GM21447 (cell line): ENCODE measurements around the gene ZW10.
"Not testable (repeated sequence)": the region's sequence is repeated elsewhere in the genome, so short reads cannot be mapped to it uniquely, and the experiment has no call there.

Experiments
- ATAC-seq: cut with Tn5 transposase; IDR thresholded peaks from one replicate; pipeline ENCODE4 v1.9.1; 2021; ENCODE audit not compliant: unreplicated experiment

ZW10 gene

DNA sequence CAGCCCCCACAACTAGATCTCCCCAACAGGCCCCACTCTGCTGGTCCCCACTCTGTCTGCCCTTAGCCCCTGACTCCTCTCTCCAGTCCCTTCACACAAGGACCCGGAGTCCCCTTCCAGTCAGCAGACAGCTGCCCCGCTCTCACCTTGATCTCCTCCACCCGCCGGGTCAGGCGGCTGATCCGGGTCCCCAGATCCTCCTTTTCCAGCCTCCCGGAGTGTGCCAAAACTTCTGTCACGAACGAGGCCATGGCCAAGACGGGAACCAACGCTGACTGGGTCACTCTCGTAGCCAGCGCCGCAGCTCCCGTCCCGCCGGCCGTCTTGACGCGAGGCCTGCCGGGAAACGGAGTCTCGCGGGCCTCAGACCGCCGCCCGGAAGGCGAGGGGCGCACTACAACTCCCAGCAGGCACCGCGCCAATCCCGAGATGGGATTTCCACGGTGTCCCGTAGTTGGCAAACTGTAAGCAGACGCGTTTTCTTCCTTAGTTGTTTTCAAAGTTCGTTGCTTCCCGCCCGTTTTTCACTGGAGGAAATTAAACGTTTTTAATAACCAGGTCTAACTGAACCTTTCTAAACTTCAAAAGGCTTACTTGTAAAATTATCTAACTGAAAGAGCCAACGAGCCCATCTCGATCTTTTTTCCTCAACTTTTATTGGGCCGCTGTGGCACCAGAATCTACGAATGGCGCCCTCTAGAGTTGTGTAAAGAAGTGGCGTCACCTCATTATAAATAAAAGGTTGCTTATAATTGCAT lies at the start of gene ZW10:
Gene ZW10, minus strand, starts transcription at position 277 of the 758 bp plus-strand sequence. Its CDS starts 26 bp downstream, at position 251.
- peak; percentile 95 for ATAC-seq

GRCh38 chr11:113818426-113818825 lies 44.9 kb upstream of the ZW10 start:
- ATAC-seq: no peak

DNA sequence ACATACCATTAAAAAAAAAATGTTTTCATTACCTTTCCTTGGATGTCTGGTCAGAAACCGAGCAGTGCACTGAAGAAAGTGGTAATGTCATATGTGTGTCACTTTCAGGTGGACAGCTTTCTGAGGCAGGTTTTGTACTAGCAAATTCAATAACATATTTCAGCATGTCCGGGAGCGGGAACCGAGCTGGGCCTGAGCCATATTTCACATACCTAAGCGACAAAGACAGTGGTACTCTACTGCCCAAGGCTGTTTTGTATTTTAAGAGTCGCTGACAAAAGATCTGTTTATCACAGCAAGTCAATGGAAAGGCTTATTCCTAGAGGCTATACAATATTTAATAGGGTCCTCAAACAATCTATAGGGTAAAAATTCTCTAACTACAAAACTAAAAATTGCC lies 44.1 kb upstream of the ZW10 start:
- no peak for ATAC-seq

DNA sequence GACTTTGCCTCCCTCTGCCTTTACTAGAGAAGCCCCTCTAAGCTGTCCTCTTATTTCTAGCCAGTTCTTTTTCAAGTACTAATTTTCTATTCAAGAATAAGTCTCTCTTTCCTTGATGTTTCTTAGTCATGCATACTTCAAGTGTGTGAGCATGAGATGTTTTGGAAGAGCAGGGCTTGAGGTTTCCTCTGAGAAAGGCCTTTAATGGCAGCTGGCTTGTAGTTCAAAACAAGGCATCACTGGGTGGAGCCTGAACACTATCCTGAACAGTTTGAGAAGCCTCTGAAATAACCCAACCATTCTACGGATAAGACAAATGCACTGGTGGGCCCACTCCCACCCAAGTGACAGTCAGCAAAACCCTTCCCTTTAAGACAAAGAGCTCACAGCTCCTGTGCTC lies 43.7 kb upstream of the ZW10 start:
- no peak for ATAC-seq

DNA sequence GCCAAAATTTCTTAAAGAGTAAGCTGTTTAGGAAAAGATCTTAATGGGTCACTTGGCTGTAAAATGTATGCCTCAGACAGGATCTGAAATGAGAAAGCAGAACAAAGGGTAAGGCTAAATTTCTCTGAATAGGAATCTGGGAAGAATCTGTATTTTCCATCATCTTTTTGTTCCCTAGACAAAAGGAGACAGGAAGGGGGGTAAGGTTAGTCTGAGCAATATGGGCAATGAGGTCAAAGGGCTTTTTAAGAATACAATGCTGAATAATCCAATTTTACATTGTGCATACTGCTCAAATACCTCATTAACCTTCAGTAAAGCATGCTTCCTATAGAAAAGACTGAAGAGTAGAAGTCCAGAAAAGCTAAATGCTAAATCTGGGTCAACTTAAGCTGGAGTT lies 40.7 kb upstream of the ZW10 start:
- ATAC-seq: no peak

DNA sequence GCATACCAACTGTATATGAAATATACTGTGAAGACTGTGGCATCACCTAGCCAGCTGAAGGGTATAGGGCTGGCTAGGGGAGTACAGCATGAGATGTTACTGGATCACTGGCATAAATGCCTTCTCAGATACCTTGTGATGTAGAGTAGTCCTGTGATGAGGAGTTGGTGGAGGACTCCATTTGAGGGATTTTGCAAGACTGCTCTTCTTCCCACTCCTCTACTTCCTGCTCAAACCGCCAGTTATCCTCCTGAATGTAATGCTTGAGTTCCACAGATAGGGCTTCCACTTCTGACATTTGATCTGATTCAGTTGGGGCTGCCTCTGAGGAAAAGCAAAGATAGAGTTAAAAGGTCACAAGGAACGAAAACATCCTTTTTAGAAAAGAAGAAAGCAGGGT lies 35.4 kb upstream of the ZW10 start:
- ATAC-seq: no peak

DNA sequence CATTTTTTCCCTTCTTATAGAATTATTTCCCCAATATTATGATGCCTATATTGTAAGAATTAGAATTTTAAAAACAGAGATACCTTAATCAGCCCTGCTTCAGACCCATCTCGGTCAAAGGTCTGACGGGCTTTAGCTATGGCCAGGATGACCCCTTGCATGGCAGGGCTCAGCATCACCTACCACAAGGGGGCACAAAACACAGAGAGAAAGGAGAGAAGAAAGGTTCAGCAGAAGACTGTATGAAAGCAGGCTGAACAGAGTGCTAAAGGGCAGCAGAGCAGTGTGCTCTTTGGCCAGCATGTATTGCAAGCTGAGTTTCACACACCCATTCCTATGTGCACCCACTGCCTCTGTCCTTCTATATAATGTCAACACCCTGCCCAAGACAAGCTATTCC lies 32.9 kb upstream of the ZW10 start:
- ATAC-seq: peak; percentile 57

DNA sequence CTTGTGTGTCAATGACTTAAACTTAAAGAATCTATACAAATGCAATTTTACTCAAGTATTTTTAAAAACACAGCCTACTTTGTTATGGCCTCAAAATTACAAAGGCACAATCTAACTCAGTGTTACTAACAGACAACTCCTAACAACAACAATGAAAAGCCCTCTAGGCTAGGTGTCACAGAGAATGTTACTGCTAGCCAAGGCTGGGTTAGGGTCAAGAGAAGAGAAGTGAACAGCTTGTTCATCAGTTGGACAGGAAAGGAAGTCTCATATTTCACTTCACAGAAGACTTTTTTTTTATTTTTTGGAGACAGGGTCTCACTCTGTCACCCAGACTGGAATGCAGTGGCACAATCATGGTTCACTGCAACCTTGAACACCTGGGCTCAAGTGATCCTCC lies 32.1 kb upstream of the ZW10 start:
- no peak for ATAC-seq

- ATAC-seq: no peak
Measured at GRCh38 chr11:113802621-113803020, 29.1 kb upstream of the ZW10 start.

DNA sequence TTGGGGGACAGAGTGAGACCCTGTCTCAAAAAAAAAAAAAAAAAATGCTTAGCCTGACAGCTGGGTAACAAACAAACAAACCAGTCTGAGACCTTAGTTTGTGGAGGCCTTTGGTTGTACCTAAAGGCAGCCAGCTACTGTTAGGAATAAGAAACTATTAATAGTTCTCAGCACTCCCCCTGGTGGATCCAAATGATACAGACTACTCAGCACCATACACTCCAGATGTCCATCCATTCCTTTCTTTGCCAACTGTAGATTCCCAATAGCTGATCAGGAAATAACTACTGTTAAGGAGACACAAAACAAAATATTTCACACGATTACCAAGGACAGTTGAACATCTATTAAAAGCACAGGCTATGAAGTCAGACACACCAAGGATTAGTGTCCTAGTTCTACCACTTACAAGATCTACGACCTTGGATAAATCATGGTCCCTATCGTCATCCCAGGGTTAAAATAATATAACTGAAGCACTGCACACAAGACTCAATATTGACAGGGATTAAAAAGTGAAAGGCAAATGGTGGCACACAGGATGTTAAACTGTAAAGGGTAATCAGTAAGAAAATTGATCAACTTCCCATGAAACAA lies 23.3 kb upstream of the ZW10 start:
- peak; percentile 75 for ATAC-seq

DNA sequence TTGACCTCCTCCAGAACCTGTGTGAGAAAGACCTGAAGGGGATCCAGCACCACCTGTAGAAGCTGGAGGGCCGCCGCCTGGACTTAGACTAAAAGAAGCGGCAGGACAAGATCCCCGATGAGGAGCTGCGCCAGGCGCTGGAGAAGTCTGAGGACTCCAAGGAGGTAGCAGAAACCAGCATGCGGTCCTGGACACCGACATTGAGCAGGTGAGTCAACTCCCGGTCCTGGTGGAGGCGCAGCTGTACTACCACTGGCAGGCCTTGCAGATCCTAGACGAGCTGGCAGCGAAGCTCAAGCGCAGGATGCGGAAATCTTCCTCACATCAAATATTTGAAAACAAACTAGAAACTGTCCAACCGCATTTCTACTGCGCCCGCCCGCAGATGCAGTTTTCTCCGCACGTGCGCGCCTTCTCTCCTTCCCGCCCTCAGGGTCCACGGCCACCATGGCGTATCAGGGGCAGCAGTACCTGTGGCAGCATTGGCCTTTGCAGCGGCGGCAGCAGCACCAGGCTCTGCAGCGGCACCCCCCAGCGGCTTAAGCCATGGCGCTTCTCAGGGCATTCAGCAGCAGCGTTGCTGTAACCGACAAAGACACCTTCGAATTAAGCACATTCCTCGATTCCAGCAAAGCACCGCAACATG lies 16.3 kb upstream of the ZW10 start:
- no peak for ATAC-seq

- not testable (repeated sequence) for ATAC-seq
Measured at GRCh38 chr11:113789016-113789415, 15.5 kb upstream of the ZW10 start.

GRCh38 chr11:113782134-113782533 lies 8.6 kb upstream of the ZW10 start:
- ATAC-seq: no peak

GRCh38 chr11:113781682-113782081 lies 8.2 kb upstream of the ZW10 start:
- no peak for ATAC-seq

DNA sequence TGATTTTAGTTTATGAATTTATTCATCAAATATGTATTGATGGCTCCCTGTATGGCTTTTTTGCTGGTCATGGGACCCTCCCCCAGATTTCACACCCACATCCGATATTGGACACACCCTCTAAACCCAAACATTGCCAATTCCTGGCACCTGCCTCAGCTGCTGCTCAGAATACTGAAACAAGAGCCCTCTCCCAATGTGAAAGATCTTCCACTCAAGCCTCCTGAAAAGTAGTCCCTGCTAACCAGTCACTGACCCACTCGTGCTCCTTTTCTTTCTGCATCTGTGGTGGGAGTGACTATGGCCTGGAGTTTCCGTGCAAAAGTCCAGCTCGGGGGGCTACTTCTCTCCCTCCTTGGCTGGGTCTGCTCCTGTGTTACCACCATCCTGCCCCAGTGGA lies 6.0 kb upstream of the ZW10 start, which contains the start of gene CLDN25:
Gene CLDN25, plus strand, starts transcription at position 301 of the 400 bp plus-strand sequence. Its CDS starts 0 bp downstream, at position 301.
- ATAC-seq: no peak

DNA sequence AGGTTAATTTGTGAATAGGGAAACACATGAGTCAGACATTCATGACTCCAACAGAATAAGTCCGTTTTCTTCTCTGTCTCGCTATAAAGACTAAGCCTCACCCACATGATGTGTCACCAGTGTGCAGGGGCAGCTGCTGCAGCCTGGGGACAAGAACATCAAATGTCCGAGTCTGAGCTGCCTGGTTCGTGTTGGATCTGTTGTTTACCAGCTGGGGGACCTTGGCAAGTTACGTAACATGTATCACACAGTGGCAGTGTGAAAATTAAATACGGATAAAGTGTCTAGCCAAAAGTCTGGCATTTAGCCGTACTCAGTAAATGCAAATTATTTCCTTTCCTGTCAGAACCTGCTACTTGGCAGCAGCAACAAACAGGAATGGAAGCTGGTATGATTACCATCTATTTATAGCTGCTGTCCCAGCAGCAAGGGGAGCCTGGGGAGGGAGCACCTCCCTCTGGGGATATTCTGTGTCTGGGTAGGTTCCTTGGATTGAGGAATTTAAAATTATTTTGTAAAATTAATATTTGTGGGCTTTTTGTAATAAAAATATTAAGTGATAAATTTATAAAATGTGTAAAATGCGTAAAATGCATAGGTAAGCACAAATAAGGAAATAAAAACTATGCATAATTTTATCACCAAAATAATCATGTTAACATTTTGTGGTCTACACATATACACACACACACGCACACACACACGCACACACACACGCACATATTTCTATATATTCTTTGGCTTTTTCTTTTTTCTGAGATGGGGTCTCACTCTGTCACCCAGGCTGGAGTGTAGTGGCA lies 4.8 kb upstream of the ZW10 start:
- no peak for ATAC-seq

GRCh38 chr11:113774174-113774503 lies 647 bp upstream of the ZW10 start:
- no peak for ATAC-seq

DNA sequence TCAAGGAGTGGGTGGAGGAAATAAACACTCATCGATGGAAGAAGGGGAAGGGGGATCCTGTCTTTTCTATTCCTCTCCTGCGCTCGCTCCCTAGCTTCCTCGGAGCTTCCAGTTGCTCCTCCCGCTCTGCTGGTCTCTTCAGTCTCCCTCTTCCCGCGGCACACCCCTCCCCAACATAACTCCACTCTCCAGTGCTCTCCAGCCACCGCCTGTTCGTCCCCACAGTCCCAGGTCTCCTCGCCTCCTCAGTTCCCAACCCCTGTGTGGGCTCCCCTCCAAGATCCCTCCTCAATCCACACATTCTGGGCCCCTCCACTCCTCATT lies 438 bp downstream of the ZW10 start:
- no peak for ATAC-seq

- ATAC-seq: no peak
Measured at GRCh38 chr11:113771964-113772363, 1.5 kb downstream of the ZW10 start.

DNA sequence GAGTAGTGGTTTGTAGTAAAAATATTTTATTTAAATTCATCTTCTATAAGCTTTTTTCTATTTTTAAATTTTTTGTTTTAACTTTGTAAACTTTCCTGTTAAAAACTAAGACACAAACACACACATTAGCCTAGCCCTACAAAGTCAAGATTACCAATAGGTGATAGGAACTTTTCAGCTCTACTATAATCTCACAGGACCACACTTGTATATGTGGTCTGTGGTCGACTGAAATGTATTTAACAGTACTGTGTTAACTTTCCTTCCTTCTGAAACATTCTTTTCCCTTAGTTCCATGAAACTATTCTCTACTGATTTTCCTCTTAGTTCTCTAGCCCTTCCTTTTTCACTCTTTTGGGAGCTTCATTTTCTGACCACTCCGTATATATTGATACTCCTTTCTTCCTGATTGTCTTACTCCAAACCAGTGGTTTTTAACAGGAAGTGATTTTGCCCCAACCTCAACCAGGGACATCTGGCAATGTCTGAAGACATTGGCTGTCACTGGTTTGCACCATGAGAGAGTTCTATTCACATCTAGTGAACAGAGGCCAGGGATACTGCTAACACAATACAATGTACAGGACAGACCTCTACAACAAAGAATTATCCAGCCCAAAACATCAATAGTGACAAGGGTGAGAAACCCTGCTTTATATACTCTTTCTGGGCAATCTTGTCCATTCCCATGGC lies 8.8 kb downstream of the ZW10 start:
- no peak for ATAC-seq

DNA sequence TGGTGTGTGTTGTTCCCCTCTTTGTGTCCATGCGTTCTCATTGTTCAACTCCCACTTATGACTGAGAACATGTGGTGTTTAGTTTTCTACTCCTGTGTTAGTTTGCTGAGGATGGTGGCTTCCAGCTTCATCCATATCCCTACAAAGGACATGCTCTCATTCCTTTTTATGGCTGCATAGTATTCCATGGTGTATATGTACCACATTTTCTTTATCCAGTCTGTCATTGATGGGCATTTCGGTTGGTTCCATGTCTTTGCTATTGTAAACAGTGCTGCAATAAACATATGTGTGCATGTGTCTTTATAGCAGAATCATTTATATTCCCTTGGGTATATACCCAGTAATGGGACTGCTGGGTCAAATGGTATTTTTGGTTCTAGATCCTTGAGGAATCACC lies 10.5 kb downstream of the ZW10 start:
- not testable (repeated sequence) for ATAC-seq
